Endometrial microvascular endothelial cells (primary cell): ENCODE measurements around the gene ZNF763. TPM values are rescaled to one million over a fixed set of nuclear protein-coding genes. Genes with fewer than 3 reads are reported as not detected.
"Not testable (repeated sequence)": the region's sequence is repeated elsewhere in the genome, so short reads cannot be mapped to it uniquely, and the experiment has no call there.

Source experiments
- in situ Hi-C: cut with HindIII; loops from 2 replicates; pipeline ENCODE4 v1.10.0; 2017; ENCODE audit warnings: low sequenced_read_pairs, low pct_unique_long_range_greater_than_20kb; ENCODE audit errors: inconsistent ontology term
- total RNA-seq: library from RNA; depleted of rRNA; stranded (reverse); fragments of >200 nt; gene quantifications from one replicate; pipeline ENCODE4 v1.2.3, GENCODE V29; 2015; ENCODE audit errors: inconsistent ontology term

ZNF763 gene
- 1.5 TPM for total RNA-seq

DNA sequence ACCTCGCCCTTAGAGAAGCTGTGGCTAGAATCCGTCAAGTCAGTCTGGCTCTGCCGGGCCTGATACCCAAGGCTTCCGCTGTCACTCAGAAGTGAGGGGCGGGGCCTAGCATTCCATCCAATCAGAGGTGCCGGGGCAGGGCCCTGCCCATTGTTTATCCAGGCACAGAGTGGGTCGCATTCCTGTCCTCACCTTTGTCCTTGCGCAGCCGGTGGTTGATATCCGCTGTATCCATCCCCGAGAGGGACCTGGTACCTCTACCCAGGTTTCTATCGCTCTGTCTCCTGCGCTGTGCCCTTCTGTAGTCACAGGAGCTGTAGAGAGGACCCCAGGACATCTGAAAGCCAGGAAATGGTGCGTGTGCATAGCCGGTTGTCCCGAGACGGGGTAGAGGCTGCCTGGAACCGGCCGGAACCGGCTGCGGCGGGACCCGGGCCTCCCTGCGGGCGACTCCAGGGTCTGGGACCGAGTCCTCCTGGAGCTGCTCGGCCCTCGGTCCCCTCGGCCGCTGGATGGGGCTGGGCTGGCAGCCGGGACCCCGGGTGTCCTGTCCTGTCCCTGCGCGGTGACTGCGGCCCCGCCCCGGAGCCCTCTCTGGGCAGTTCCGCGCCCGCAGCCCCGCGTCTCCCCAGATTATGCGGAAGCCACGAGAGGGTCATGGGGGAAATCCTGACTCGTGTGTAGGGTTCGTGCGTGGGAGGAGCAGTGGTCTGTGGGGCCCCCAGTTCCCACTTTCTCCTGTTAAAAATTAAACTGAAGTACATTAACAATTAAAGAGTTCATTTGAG, at the start of gene ZNF763:
ZNF763 (plus strand) TSS at position 183 of the 788 bp plus-strand sequence; CDS start at position 352, 169 bp downstream.
- in situ Hi-C loops, result no loop called here

- in situ Hi-C loops, result no loop called here
These were observed 42.9 kb upstream of the ZNF763 start for GRCh38 chr19:11921852-11922495.

DNA sequence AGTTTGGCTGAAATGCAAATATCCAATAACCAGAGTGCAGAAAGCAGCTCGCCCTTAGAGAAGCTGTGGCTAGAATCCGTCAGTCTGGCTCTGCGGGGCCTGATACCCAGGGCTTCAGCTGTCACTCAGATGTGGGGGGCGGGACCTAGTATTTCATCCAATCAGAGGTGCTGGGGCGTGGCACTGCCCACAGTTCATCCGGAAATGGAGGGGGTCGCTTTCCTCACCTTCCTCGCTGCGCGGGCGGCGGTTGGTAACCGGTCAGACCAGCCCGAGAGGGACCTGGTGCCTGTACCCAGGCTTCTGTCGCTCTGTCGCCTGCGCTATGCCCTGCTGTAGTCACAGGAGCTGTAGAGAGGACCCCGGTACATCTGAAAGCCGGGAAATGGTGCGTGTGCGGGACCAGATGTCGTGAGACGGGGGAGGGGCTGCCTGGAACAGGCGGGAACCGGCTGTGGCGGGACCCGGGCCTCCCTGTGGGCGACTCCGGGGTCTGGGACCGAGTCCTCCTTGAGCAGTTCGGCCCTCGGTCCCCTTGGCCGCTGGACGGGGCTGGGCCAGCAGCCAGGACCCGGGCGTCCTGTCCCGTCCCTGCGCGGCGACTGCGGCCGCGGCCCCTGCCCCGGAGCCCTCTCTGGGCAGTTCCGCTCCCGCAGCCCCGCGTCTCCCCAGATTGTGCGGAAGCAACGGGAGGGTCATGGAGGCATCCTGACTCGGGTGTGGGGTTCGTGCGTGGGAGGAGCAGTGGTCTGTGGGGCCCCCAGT, 39.8 kb upstream of the ZNF763 start, which contains the start of gene ZNF700:
ZNF700 (plus strand) TSS at position 222 of the 765 bp plus-strand sequence; CDS start at position 326, 104 bp downstream.
- in situ Hi-C loops, result no loop called here

DNA sequence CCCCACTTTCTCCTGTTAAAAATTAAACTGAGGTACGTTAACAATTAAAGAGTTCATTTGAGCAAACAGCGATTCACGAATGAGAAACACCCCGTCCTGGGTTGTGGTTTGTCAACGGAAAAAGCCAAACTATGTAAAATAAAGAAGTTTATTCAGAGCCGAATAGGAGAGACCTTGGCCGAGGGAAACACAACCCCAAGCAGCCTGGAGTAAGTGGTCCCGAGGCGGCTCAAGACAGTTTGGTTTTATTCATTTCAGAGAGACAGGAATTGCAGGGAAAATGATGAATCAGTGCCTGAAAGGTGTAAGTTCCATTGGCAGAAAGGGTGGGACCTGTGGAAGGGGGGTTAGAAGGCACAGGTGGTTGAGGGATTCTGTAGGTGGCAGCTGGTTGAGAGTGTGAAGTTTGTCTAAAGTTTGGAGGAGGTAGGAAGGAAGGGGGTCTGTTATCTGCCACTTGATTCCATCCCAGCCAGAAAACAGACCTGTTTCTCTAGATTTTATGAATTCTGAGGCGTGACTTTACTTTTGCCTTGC, 39.1 kb upstream of the ZNF763 start:
- in situ Hi-C loops, result not testable (repeated sequence)

DNA sequence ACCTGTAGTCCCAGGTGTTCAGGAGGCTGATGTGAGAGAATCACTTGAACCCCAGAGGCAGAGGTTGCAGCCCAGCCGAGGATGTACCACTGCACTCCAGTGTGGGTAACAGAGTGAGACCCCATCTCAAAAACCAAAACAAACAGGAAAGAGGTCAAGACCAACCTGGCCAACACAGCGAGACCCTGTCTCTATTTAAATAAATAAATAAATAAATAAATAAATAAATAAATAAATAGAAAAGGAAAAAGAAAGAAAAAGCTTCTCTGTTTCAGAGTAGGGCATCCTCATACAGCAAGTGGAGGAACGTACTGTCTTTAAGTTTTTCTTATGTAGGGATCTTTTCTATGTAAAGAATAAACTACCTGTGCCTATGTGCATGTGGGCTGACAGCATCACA, 37.6 kb upstream of the ZNF763 start:
- in situ Hi-C loops, result no loop called here

GRCh38 chr19:11931051-11931450, 33.8 kb upstream of the ZNF763 start:
- in situ Hi-C loops, result no loop called here

DNA sequence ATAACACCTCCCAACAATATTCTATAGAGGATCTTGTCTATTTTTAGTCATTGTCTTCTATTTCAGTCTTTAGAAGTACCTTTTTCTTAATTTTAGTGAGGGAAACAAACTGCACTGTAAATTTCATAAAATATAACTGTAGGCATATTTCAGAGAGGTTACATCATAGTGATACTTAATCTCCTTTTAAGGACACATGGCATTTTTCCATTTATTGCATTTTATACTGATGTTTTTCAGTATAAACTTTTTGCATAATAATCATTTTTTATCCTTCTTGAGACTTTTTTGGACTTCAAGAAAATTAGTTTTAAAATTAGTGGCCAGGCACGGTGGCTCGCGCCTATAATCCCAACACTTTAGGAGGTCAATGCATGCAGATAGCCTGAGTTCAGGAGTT, 33.3 kb upstream of the ZNF763 start:
- in situ Hi-C loops, result no loop called here

DNA sequence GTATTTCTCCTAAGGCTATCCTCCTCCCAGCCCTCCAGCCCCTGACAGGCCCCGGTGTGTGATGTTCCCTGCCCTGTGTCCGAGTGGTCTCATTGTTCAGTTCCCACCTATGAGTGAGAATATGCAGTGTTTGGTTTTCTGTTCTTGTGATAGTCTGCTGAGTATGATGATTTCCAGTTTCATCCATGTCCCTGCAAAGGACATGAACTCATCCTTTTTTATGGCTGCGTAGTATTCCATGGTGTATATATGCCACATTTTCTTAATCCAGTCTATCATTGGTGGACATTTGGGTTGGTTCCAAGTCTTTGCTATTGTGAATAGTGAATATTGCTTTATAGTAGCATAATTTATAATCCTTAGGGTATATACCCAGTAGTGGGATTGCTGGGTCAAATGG, 29.0 kb upstream of the ZNF763 start:
- in situ Hi-C loops, result not testable (repeated sequence)

DNA sequence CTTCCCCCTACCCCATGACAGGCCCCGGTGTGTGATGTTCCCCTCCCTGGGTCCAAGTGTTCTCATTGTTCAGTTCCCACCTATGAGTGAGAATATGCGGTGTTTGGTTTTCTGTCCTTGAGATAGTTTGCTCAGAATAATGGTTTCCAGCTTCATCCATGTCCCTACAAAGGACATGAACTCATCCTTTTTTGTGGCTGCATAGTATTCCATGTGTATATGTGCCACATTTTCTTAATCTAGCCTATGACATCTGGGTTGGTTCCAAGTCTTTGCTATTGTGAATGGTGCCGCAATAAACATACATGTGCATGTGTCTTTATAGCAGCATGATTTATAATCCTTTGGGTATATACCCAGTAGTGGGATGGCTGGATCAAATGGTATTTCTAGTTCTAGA, 26.5 kb upstream of the ZNF763 start:
- in situ Hi-C loops, result not testable (repeated sequence)

DNA sequence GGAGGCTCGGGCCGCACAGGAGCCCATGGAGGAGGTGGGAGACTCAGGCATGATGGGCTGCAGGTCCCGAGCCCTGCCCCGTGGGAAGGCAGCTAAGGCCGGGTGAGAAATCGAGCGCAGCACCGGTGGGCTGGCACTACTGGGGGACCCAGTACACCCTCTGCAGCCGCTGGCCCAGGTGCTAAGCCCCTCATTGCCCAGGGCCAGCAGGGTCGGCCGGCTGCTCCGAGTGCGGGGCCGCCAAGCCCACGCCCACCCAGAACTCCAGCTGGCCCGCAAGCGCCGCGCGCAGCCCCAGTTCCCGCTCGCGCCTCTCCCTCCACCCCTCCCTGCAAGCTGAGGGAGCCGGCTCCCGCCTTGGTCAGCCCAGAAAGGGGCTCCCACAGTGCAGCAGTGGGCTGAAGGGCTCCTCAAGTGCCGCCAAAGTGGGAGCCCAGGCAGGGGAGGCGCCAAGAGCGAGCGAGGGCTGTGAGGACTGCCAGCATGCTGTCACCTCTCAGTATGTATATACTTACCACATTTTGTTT, 23.4 kb upstream of the ZNF763 start:
- in situ Hi-C loops, result not testable (repeated sequence)

DNA sequence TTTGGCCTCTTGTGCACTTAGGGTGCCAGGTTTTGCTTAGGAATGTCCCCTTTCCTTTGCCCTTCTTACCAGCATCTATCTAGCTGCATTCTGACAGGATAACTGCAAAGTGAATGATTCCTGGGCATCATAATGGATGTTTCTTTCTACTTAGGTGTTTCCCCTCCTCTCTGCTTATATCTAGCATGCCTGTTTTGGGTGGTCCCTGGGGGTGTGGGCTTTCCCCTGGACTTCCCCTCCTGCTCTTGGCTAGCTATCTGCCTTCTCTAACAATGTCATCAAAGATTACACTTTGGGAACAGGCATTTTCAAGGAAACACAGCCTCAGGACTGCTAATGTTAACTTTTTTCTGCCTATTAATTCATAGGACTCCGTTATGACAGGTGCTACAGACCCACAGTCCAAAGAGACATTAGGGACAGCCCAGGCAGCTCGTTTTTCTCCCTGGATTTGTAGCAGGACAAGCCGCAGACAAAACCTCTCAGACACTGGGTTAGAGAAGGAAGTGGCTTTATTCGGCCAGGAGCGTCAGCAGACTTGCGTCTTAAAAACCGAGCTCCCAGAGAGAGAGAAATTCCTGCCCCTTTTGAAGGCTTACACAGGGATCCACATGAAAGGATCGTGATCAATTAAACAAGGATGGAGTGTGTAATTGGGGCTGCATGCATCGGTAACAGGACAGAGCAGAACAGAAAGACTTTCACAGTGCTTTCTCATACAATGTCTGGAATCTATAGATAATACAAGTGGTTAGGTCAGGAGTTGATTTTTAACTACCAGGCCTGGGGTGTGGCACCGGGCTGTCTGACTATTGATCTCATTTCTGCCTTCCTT, 22.6 kb upstream of the ZNF763 start:
- in situ Hi-C loops, result no loop called here

DNA sequence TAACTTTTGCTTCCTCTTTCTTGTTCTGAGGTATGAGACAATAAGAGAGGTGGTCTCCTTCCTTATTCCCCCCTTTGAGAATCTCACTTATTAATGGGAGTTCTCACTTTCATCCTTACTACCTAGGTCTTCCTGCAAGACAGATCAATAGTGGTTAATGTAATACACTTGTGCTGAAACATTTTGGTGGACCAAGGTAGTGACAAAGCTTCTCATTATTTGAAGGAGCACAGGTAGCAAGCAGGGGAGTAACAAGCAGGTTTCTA, 22.1 kb upstream of the ZNF763 start:
- in situ Hi-C loops, result no loop called here

DNA sequence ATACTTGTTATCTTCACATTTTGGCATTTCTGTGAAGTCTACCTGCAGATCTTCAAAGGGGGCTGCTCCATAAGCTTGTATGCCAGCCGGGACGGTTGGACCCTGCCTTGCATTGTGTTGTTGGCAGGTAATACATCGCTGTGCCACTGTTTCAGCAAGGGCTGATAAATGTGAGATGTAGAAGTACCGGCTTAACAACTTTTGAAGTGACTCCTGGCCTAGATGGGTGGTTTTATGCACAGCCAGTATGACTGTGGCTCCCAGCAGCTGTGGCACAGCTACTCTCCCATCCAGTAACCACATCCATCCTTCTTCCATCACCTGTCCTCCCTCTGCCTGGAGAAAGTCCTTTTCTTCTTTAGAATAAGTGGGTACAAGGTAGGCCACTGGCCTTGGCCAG, 20.2 kb upstream of the ZNF763 start:
- in situ Hi-C loops, result no loop called here

DNA sequence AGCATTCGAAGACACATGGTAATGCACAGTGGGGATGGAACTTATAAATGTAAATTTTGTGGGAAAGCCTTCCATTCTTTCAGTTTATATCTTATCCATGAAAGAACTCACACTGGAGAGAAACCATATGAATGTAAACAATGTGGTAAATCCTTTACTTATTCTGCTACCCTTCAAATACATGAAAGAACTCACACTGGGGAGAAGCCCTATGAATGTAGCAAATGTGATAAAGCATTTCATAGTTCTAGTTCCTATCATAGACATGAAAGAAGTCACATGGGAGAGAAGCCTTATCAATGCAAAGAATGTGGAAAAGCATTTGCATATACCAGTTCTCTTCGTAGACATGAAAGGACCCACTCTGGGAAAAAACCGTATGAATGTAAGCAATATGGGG, 16.2 kb upstream of the ZNF763 start:
- in situ Hi-C loops, result no loop called here

DNA sequence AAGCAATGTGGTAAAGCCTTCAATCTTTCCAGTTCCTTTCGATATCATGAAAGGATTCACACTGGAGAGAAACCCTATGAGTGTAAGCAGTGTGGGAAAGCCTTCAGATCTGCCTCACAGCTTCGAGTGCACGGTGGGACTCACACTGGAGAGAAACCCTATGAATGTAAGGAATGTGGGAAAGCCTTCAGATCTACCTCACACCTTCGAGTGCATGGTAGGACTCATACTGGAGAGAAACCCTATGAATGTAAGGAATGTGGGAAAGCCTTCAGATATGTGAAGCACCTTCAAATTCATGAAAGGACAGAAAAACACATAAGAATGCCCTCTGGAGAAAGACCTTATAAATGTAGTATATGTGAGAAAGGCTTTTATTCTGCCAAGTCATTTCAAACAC, 15.6 kb upstream of the ZNF763 start:
- in situ Hi-C loops, result no loop called here

DNA sequence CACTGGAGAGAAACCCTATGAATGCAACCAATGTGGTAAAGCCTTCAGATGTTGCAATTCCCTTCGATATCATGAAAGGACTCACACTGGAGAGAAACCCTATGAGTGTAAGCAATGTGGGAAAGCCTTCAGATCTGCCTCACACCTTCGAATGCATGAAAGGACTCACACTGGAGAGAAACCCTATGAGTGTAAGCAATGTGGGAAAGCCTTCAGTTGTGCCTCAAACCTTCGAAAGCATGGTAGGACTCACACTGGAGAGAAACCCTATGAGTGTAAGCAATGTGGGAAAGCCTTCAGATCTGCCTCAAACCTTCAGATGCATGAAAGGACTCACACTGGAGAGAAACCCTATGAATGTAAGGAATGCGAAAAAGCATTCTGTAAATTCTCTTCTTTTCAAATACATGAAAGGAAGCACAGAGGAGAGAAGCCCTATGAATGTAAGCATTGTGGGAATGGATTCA, 15.2 kb upstream of the ZNF763 start:
- in situ Hi-C loops, result not testable (repeated sequence)

DNA sequence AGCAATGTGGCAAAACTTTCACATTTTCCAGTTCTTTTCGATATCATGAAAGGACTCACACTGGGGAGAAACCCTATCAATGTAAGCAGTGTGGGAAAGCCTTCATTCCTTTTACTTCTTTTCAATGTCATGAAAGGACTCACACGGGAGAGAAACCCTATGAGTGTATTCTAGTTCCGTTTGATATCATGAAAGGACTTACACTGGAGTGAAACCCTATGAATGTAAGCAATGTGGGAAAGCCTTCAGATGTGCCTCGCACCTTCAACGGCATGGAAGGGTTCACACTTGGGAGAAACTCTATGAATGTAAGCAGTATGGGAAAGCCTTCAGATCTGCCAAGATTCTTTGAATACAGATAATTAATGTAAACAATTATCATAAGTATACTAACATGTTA, 14.5 kb upstream of the ZNF763 start:
- in situ Hi-C loops, result no loop called here

DNA sequence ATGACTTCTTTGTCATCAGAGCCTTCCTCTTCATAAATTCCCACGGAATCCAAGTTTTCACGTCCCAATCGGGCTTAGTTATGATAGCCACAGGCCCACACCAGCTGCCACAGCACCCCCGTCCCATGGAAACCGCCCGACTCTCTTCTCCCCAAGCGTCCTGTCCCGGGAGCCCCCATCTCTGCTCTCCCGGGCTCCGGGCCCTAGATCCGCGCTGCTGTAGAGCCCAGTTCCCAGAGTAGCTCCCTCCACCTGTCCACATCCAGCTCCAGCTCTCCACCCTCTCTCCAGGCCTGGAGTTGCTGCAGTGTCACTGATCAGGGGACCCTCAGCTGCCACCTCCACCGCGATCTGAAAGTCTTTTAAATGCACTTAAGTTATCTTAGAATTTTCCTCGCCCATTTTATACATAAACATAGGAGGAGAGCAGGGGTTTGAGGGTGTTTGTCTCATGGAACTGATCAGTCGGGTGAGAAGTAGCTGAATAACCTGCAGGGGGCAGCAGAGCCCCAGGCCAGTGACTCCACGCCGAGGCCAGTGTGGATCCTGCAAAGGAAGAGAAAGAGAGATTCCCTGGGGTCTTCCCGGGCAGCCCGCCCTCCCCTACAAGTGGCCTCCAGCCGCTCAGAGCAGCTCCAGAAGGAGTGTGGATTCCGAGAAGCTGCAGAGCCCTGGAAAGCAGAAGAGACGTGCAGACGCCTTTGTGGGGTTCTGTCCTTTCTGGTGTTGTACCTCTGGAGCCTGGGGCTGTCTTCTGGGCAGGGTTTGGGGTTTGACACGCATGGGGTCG, 1.1 kb upstream of the ZNF763 start:
- in situ Hi-C loops, result no loop called here
